ENCODE results near the gene CCSER2. TPM values are rescaled to one million over a fixed set of nuclear protein-coding genes. Genes with fewer than 3 reads are reported as not detected.

CCSER2 gene
- total RNA-seq, 2 experiments from 2014 or later: 56.9 to 57.5 TPM

DNA sequence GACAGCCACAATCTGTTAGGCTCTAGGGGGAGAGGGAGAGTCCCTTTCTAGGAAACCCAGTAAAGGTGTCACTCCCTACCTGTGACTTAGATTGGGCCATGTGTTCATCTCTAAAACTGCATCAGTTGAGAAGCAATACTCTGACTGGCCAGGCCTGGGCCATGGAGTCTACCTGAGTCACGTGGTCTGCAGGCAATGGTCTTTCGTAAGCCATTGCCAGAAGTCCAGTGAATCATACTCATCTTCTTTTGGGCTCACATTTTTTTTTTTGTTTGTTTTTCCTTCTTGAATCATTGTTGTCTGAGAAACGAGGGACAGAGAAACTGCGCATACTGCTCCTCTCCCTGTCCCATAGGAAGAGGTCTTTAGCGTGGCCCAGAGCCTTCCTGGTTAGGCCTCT, 215.6 kb downstream of the CCSER2 start:
- DNase-seq (no peak), ATAC-seq (no peak)
- Mint-ChIP-seq H3K36me3 (ENCODE audit: low read depth) (no peaks in the 10 kb centered on the region), H3K4me1 (ENCODE audit: low read depth) (peaks cover 4% of the 10 kb centered on the region), H3K9me3 (no peaks in the 10 kb centered on the region), H3K27ac (no peak overlapping the region), H3K4me3 (no peak overlapping the region), H3K27me3 (peaks cover 25% of the 10 kb centered on the region)
- no peak for TF ChIP-seq CTCF (IDR thresholded peaks at IDR 0.05)
- ChIA-PET CTCF (no interaction called here), POLR2A (no interaction called here)
- intact Hi-C loops (cut with micrococcal nuclease): no loop called here

DNA sequence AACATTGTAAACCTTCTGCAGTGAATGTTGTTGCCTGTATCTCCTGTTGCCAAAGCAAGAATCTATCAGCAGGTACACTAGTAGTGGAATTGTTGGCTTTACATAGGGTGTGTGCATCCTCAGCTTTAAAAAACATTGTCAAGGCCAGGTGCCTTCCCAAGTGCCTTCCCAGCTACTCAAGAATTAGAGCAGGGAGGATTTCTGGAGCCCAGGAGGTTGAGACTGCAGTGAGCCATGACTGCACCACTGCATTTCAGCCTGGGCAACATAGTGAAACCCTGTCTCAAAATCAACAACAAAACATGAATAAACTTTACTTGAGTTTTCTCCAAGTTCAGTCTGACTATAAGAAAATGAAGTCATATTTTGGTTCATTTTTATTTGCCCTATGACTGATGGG, 217.3 kb downstream of the CCSER2 start:
- H3K27ac Mint-ChIP-seq: no peak overlapping the region
- DNase-seq: no peak
- peaks cover 19% of the 10 kb centered on the region for H3K27me3 Mint-ChIP-seq
- H3K4me3 Mint-ChIP-seq: no peak overlapping the region
- POLR2A ChIA-PET: no interaction called here
- H3K36me3 Mint-ChIP-seq (ENCODE audit: low read depth): no peaks in the 10 kb centered on the region
- no peak for TF ChIP-seq CTCF (IDR thresholded peaks at IDR 0.05)
- no peaks in the 10 kb centered on the region for H3K9me3 Mint-ChIP-seq
- peaks cover 4% of the 10 kb centered on the region for H3K4me1 Mint-ChIP-seq (ENCODE audit: low read depth)
- intact Hi-C loops (cut with micrococcal nuclease): no loop called here
- ATAC-seq: no peak
- CTCF ChIA-PET: interaction anchor here (0.6 kb wide), 1 partner anchor 8 kb away, joined by 3 read pairs; no protein-coding TSS in a partner anchor

DNA sequence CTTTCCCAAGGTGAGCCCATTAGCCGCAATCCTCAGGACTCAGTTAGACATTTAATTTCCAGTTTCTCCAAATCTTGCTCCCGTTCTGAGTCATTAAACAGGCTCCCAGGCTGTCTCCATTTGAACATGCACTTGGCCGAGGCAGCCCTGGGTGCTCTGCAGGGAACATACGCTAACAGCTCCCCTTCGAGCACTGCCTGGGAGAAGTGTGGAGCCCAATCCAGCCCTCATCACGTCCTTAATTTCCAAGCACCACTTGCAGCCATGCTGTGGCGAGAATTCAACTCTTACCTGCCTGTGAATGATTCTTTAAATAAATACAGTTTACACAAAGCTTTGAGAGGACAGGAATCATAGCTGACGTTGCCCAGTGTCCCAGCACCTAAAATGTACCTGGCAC, 218.2 kb downstream of the CCSER2 start:
- intact Hi-C loops (cut with micrococcal nuclease): no loop called here
- H3K9me3 Mint-ChIP-seq: no peaks in the 10 kb centered on the region
- TF ChIP-seq CTCF (IDR thresholded peaks at IDR 0.05): no peak
- DNase-seq (no peak), ATAC-seq (no peak)
- H3K36me3 Mint-ChIP-seq (ENCODE audit: low read depth): no peaks in the 10 kb centered on the region
- no peak overlapping the region for H3K4me3 Mint-ChIP-seq
- CTCF ChIA-PET: interaction anchor here (1.1 to 4.8 kb wide), 2 partner anchors 8 to 171 kb away, joined by 3 to 60 read pairs; no protein-coding TSS in a partner anchor
- POLR2A ChIA-PET: no interaction called here
- no peaks in the 10 kb centered on the region for H3K4me1 Mint-ChIP-seq (ENCODE audit: low read depth)
- H3K27ac Mint-ChIP-seq: no peak overlapping the region
- peaks cover 16% of the 10 kb centered on the region for H3K27me3 Mint-ChIP-seq

GRCh38 chr10:84547616-84548015, 219.2 kb downstream of the CCSER2 start:
- Mint-ChIP-seq H3K4me1 (ENCODE audit: low read depth) (no peaks in the 10 kb centered on the region), H3K9me3 (no peaks in the 10 kb centered on the region), H3K27me3 (peaks cover 13% of the 10 kb centered on the region), H3K27ac (no peak overlapping the region), H3K4me3 (no peak overlapping the region), H3K36me3 (ENCODE audit: low read depth) (no peaks in the 10 kb centered on the region)
- POLR2A ChIA-PET: no interaction called here
- intact Hi-C loops (cut with micrococcal nuclease): no loop called here
- DNase-seq: no peak
- CTCF ChIA-PET: interaction anchor here (1.1 to 4.8 kb wide), 2 partner anchors 9 to 169 kb away, joined by 3 to 60 read pairs; no protein-coding TSS in a partner anchor
- no peak for ATAC-seq
- TF ChIP-seq CTCF (IDR thresholded peaks at IDR 0.05): no peak

DNA sequence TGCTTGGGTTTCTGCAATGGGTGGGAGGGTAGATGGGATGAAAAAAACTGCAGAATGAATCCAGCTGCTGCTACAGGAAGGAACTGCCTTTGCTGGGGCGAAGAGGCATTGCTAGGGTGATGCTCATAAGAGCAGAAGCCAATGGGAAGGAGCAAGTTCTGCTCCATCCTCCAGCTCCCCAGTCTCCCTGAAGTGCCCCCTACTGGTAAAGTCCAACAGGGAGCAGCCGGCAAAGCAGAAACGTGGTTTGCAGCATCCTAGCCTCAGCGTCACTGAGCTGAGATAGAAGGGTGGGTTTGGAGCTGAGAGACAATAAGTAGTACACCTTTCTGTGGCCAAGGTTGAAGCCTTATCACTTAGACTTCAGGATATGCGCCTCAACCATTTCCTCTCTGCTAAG, 220.5 kb downstream of the CCSER2 start:
- CTCF ChIA-PET: interaction anchor here (1.0 to 4.8 kb wide), 4 partner anchors 11 to 285 kb away, joined by 4 to 60 read pairs (median 6); no protein-coding TSS in a partner anchor
- intact Hi-C loops (cut with micrococcal nuclease): no loop called here
- H3K27me3 Mint-ChIP-seq: peaks cover 11% of the 10 kb centered on the region
- ATAC-seq: peak; percentile 62
- H3K4me3 Mint-ChIP-seq: no peak overlapping the region
- H3K36me3 Mint-ChIP-seq (ENCODE audit: low read depth): no peaks in the 10 kb centered on the region
- peak; percentile 31 for TF ChIP-seq CTCF (IDR thresholded peaks at IDR 0.05)
- H3K9me3 Mint-ChIP-seq: no peaks in the 10 kb centered on the region
- H3K27ac Mint-ChIP-seq: no peak overlapping the region
- POLR2A ChIA-PET: interaction anchor here (0.7 kb wide), 1 partner anchor 84 kb away, joined by 3 read pairs; no protein-coding TSS in a partner anchor
- no peak for DNase-seq
- H3K4me1 Mint-ChIP-seq (ENCODE audit: low read depth): no peaks in the 10 kb centered on the region

Data from activated CD8-positive, alpha-beta T cell treated with anti-CD3 and anti-CD28 coated beads for 36 hours (primary cell).